Fibroblast of villous mesenchyme (primary cell): Measurements from ENCODE around the gene KDM4B. TPM values are rescaled to one million over a fixed set of nuclear protein-coding genes. Genes with fewer than 3 reads are reported as not detected.

Experiments used
- DNase-seq: peaks from one replicate; pipeline ENCODE4 v3.0.0-alpha.2; 2010; ENCODE audit warnings: low read depth
- H3K4me3 ChIP-seq: 2 replicates; pipeline ENCODE4 v1.5.1; 2011; ENCODE audit warnings: low read depth, mild to moderate bottlenecking, low read length
- CTCF ChIP-seq: IDR thresholded peaks from 2 replicates; pipeline ENCODE4 v1.5.1; 2012; ENCODE audit warnings: low read depth, mild to moderate bottlenecking, low read length; ENCODE audit not compliant: insufficient read depth
- total RNA-seq: library from RNA; depleted of rRNA; stranded (reverse); fragments of >200 nt; gene quantifications from 2 replicates; pipeline ENCODE4 v1.2.3, GENCODE V29; 2012

The KDM4B gene
- total RNA-seq, 1 donor: 17.7 TPM

- TF ChIP-seq CTCF: no peak
- H3K4me3 ChIP-seq: no peak overlapping the region
- DNase-seq: no peak
These were observed 153.1 kb downstream of the KDM4B start for GRCh38 chr19:5122121-5122400.

- H3K4me3 ChIP-seq: no peak overlapping the region
- no peak for DNase-seq
- TF ChIP-seq CTCF: no peak
These were observed 153.9 kb downstream of the KDM4B start for GRCh38 chr19:5122671-5123409.

GRCh38 chr19:5123646-5124045 is 154.7 kb downstream of the KDM4B start:
- DNase-seq: no peak
- no peak for TF ChIP-seq CTCF
- H3K4me3 ChIP-seq: no peak overlapping the region

GRCh38 chr19:5124111-5124855 is 155.4 kb downstream of the KDM4B start:
- DNase-seq: no peak
- no peak overlapping the region for H3K4me3 ChIP-seq
- no peak for TF ChIP-seq CTCF

GRCh38 chr19:5125376-5125775 is 156.5 kb downstream of the KDM4B start:
- TF ChIP-seq CTCF: no peak
- no peak overlapping the region for H3K4me3 ChIP-seq
- DNase-seq: no peak

GRCh38 chr19:5125797-5126497 is 157.0 kb downstream of the KDM4B start:
- H3K4me3 ChIP-seq: no peak overlapping the region
- peak; percentile 75 for DNase-seq
- no peak for TF ChIP-seq CTCF
